ENCODE results near the gene FOXP1.

FOXP1 gene

DNA sequence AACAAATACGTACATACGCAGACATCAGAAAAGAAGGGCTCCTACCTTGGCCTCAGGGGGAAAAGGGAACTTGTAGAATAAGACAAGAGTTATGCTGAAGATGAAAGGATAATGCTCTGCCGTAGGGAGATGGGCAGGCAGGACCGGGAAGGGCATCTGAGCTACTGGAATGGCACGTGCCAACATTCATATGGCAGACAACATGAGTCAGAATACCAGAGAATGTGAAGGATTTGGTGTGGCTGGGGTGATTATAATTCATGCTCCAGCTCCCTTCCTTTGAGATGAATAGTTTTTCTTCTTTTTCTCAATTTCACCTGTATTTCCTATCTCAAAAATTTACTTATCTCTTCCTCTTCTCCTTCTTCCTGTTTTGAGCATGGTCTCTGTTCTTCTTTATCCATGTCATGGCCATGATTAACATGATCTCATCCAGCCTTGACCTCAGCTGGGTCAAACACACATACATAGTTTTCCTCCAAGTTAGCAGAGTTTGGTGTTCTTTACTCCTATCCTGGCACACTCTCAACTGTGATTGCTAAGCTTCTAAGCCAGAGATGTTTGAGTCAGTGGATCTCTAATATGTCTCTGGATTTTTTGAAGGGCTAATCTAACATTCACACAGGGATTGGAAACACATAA is 507.0 kb downstream of the FOXP1 start:
- peaks cover 79% of the 10 kb centered on the region for H3K4me1 Mint-ChIP-seq
- H3K27me3 Mint-ChIP-seq = no peaks in the 10 kb centered on the region
- H3K9me3 Mint-ChIP-seq = no peaks in the 10 kb centered on the region
- peak overlapping the region; percentile 93 for H3K27ac Mint-ChIP-seq
- no peak for ATAC-seq
- H3K4me3 Mint-ChIP-seq = no peak overlapping the region
- peaks cover 36% of the 10 kb centered on the region for H3K36me3 Mint-ChIP-seq

- H3K27ac Mint-ChIP-seq = peak overlapping the region; percentile 93
- H3K4me1 Mint-ChIP-seq = peaks cover 79% of the 10 kb centered on the region
- peaks cover 32% of the 10 kb centered on the region for H3K36me3 Mint-ChIP-seq
- no peaks in the 10 kb centered on the region for H3K9me3 Mint-ChIP-seq
- H3K27me3 Mint-ChIP-seq = no peaks in the 10 kb centered on the region
- ATAC-seq = no peak
- no peak overlapping the region for H3K4me3 Mint-ChIP-seq
Measured at GRCh38 chr3:71075494-71075893, 508.0 kb downstream of the FOXP1 start.

GRCh38 chr3:71074423-71074822 is 509.1 kb downstream of the FOXP1 start:
- Mint-ChIP-seq H3K27ac (peak overlapping the region; percentile 93), H3K4me1 (peaks cover 79% of the 10 kb centered on the region), H3K9me3 (no peaks in the 10 kb centered on the region), H3K36me3 (peaks cover 24% of the 10 kb centered on the region), H3K4me3 (no peak overlapping the region), H3K27me3 (no peaks in the 10 kb centered on the region)
- ATAC-seq = no peak

GRCh38 chr3:71072986-71073385 is 510.5 kb downstream of the FOXP1 start:
- no peak for ATAC-seq
- H3K4me3 Mint-ChIP-seq = no peak overlapping the region
- peaks cover 18% of the 10 kb centered on the region for H3K36me3 Mint-ChIP-seq
- H3K27ac Mint-ChIP-seq = peak overlapping the region; percentile 93
- peaks cover 77% of the 10 kb centered on the region for H3K4me1 Mint-ChIP-seq
- H3K9me3 Mint-ChIP-seq = no peaks in the 10 kb centered on the region
- H3K27me3 Mint-ChIP-seq = no peaks in the 10 kb centered on the region

DNA sequence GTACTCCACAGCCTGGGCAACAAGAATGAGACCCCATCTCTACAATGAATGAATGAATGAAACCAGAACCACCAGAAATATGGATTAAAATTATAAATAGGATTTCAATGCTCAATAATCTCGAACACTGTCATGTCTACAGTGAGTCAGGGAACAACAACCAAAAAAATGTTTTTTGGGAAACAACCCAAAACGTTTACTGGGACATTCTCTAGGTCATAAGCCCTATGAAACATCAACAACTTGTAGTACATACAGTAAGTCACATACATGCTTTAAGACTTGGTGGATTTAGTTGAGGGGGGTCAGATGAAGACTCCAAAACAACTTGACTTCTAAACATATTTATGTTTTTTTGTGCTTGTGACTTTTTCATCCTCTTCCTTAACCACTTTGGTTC is 511.2 kb downstream of the FOXP1 start:
- peaks cover 12% of the 10 kb centered on the region for H3K36me3 Mint-ChIP-seq
- no peak overlapping the region for H3K4me3 Mint-ChIP-seq
- peak overlapping the region; percentile 71 for H3K27ac Mint-ChIP-seq
- no peaks in the 10 kb centered on the region for H3K9me3 Mint-ChIP-seq
- ATAC-seq = no peak
- no peaks in the 10 kb centered on the region for H3K27me3 Mint-ChIP-seq
- H3K4me1 Mint-ChIP-seq = peaks cover 74% of the 10 kb centered on the region

DNA sequence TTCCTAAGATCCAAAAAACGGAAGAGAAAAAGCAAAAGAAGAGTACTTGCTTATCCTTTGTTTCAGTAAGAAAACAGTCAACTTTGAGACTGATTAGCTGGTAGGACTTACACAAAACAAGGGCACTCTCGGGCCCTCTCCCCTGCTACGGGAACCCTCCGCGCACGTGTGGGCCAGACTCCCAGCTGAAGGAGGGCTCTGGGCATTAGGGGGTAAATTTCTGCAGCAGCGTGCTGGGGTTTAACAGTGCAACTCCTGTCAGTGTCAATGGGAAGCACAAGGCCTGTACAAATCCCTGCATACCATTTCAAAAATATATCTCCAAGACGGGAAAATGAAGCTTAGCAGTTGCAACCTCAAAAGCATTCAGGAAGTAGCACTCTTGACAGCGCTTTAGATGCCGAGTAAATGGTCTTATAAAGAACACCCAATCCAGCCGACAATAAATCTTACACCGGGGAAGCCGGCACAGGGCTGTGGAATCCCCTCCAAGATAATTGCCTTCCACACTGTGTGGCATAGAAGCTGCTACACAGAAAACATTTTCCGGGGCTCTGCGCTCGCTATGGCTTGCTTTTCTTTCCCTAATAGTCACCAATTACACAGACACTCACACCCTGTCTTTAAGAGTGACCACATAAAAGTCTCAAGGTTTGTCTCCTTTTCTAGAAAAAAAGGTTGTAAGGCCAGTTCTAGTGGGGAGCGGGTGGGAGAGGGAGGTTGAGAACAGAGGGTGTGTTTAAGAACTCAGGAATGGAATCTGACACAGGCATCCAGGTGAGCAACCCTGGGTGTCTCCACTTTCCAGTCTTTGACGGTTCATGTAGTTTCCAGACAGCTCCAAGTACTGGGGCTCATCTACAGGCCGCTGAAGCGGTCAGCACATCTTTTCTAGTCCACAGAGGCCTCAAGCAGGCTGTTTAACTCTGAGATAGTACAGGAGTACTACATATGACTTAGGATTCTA is 512.7 kb downstream of the FOXP1 start:
- H3K4me3 Mint-ChIP-seq = no peak overlapping the region
- no peak for ATAC-seq

DNA sequence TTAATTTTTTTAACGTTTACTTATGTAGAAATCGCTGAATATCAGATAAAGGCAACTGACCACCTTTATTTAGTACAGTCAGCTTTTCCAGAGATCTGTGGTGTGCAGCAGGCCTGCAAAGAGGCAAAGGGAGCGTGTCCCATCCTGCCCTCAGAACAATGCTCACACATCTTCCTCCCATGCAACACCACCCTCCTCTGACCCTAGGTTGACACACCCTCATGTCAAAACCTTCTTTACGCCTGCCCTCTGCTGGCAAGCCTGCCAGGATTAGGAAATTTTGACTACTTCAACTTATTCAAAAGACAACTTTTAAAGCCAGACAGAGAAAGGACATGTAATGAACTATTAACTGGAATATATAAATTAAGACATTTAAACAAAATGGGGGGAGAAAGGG is 513.7 kb downstream of the FOXP1 start:
- H3K4me1 Mint-ChIP-seq = peaks cover 71% of the 10 kb centered on the region
- H3K9me3 Mint-ChIP-seq = no peaks in the 10 kb centered on the region
- H3K36me3 Mint-ChIP-seq = peaks cover 6% of the 10 kb centered on the region
- no peaks in the 10 kb centered on the region for H3K27me3 Mint-ChIP-seq
- no peak overlapping the region for H3K4me3 Mint-ChIP-seq
- H3K27ac Mint-ChIP-seq = peak overlapping the region; percentile 71
- ATAC-seq = peak; percentile 66

More for the DNA sequence above, 512.7 kb downstream of the FOXP1 start:
- peak overlapping the region; percentile 71 for H3K27ac Mint-ChIP-seq
- peaks cover 6% of the 10 kb centered on the region for H3K36me3 Mint-ChIP-seq
- peaks cover 74% of the 10 kb centered on the region for H3K4me1 Mint-ChIP-seq
- no peaks in the 10 kb centered on the region for H3K9me3 Mint-ChIP-seq
- H3K27me3 Mint-ChIP-seq = no peaks in the 10 kb centered on the region

- no peak overlapping the region for H3K4me3 Mint-ChIP-seq
- H3K36me3 Mint-ChIP-seq = peaks cover 6% of the 10 kb centered on the region
- H3K9me3 Mint-ChIP-seq = no peaks in the 10 kb centered on the region
- H3K27me3 Mint-ChIP-seq = no peaks in the 10 kb centered on the region
- ATAC-seq = peak; percentile 10
- peak overlapping the region; percentile 61 for H3K27ac Mint-ChIP-seq
- H3K4me1 Mint-ChIP-seq = peaks cover 62% of the 10 kb centered on the region
Measured at GRCh38 chr3:71067977-71068654, 515.4 kb downstream of the FOXP1 start.

- Mint-ChIP-seq H3K4me3 (peak overlapping the region; percentile 94), H3K4me1 (peaks cover 55% of the 10 kb centered on the region), H3K36me3 (peaks cover 6% of the 10 kb centered on the region), H3K27ac (no peak overlapping the region), H3K27me3 (no peaks in the 10 kb centered on the region), H3K9me3 (no peaks in the 10 kb centered on the region)
- peak; percentile 17 for ATAC-seq
Measured at GRCh38 chr3:71066849-71067261, 516.7 kb downstream of the FOXP1 start.

- H3K4me3 Mint-ChIP-seq = peak overlapping the region; percentile 94
- H3K4me1 Mint-ChIP-seq = peaks cover 51% of the 10 kb centered on the region
- ATAC-seq = peak; percentile 17
- H3K27ac Mint-ChIP-seq = no peak overlapping the region
- peaks cover 6% of the 10 kb centered on the region for H3K36me3 Mint-ChIP-seq
- H3K27me3 Mint-ChIP-seq = no peaks in the 10 kb centered on the region
- H3K9me3 Mint-ChIP-seq = no peaks in the 10 kb centered on the region
Measured at GRCh38 chr3:71066356-71066755, 517.2 kb downstream of the FOXP1 start.

DNA sequence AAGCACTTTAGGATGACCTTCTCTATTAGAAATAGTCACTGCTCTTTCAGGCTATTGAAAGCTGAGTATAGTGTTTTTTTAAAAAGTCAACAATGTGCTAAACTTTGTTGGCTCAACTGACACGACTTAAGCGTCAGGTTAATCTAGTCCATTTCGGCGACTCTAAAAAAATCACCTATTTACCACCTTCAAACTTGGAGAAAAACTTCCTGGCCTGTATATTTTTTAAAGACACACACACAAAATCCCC is 517.8 kb downstream of the FOXP1 start:
- H3K27ac Mint-ChIP-seq = no peak overlapping the region
- peaks cover 6% of the 10 kb centered on the region for H3K36me3 Mint-ChIP-seq
- H3K4me3 Mint-ChIP-seq = peak overlapping the region; percentile 94
- H3K4me1 Mint-ChIP-seq = peaks cover 44% of the 10 kb centered on the region
- H3K9me3 Mint-ChIP-seq = no peaks in the 10 kb centered on the region
- no peaks in the 10 kb centered on the region for H3K27me3 Mint-ChIP-seq
- no peak for ATAC-seq

- ATAC-seq = peak; percentile 72
- Mint-ChIP-seq H3K4me1 (peaks cover 39% of the 10 kb centered on the region), H3K9me3 (no peaks in the 10 kb centered on the region), H3K4me3 (peak overlapping the region; percentile 94), H3K36me3 (peaks cover 6% of the 10 kb centered on the region), H3K27me3 (no peaks in the 10 kb centered on the region), H3K27ac (no peak overlapping the region)
Measured at GRCh38 chr3:71064956-71065763, 518.4 kb downstream of the FOXP1 start.

- no peaks in the 10 kb centered on the region for H3K27me3 Mint-ChIP-seq
- H3K4me3 Mint-ChIP-seq = no peak overlapping the region
- H3K9me3 Mint-ChIP-seq = no peaks in the 10 kb centered on the region
- peaks cover 6% of the 10 kb centered on the region for H3K36me3 Mint-ChIP-seq
- H3K4me1 Mint-ChIP-seq = peaks cover 35% of the 10 kb centered on the region
- ATAC-seq = peak; percentile 69
- H3K27ac Mint-ChIP-seq = no peak overlapping the region
Measured at GRCh38 chr3:71064291-71064955, 519.1 kb downstream of the FOXP1 start.

- Mint-ChIP-seq H3K27ac (no peak overlapping the region), H3K4me1 (peaks cover 33% of the 10 kb centered on the region), H3K27me3 (no peaks in the 10 kb centered on the region), H3K4me3 (no peak overlapping the region), H3K9me3 (no peaks in the 10 kb centered on the region), H3K36me3 (peaks cover 6% of the 10 kb centered on the region)
- peak; percentile 53 for ATAC-seq
Measured at GRCh38 chr3:71063773-71064290, 519.7 kb downstream of the FOXP1 start.

Measured in stimulated activated memory B cell treated with anti-CD40 and anti-IgM and Interleukin-4, amounts not matched to agents 10 μg/mL and 1 μg/mL and 100 μg/mL, for 72 hours (primary cell).